Peyer's patch (tissue), 4 donors: ENCODE results near the gene NAA38.

Source experiments
- POLR2A ChIP-seq, 2 donors: fragments of 450-650 bp; IDR thresholded peaks; one replicate each; pipeline ENCODE4 v1.5.1; 2017; ENCODE audit warnings: antibody characterized with exemption in 2 of 2, mild to moderate bottlenecking in 2 of 2, moderate library complexity in 2 of 2
- TF ChIP-seq, protein P1 (sequence below), 6 experiments: fragments of 450-650 bp in 4 of 6; fragments of 200-600 bp in 2 of 6; sonication (generic) in 1 of 6; IDR thresholded peaks; one replicate each; pipeline ENCODE4 v1.5.1; 2017 to 2019; ENCODE audit warnings: antibody characterized with exemption in 6 of 6, mild to moderate bottlenecking in 3 of 6, moderate library complexity in 1 of 6

DNA sequence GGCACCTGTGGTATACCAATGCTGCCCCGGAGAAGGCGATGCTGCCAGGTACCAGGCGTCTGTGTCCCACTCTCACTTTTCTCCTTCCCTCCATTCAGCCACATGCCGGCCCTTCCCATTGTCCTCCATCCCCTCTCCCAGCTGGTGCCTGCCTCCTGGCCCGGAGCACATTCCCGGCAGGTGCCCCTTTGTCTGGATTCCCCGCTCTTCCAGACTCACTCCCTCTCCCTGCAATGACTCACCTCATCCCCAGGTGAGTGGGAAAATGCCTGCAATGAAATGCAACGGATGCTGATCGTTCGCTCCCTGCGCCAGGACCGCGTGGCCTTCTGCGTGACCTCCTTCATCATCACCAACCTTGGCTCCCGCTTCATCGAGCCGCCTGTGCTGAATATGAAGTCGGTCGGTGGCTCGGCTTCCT is 33.8 kb downstream of the NAA38 start:
- TF ChIP-seq, protein P1, sequence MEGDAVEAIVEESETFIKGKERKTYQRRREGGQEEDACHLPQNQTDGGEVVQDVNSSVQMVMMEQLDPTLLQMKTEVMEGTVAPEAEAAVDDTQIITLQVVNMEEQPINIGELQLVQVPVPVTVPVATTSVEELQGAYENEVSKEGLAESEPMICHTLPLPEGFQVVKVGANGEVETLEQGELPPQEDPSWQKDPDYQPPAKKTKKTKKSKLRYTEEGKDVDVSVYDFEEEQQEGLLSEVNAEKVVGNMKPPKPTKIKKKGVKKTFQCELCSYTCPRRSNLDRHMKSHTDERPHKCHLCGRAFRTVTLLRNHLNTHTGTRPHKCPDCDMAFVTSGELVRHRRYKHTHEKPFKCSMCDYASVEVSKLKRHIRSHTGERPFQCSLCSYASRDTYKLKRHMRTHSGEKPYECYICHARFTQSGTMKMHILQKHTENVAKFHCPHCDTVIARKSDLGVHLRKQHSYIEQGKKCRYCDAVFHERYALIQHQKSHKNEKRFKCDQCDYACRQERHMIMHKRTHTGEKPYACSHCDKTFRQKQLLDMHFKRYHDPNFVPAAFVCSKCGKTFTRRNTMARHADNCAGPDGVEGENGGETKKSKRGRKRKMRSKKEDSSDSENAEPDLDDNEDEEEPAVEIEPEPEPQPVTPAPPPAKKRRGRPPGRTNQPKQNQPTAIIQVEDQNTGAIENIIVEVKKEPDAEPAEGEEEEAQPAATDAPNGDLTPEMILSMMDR (IDR thresholded peaks at IDR 0.05): no peak
- no peak for TF ChIP-seq POLR2A (IDR thresholded peaks at IDR 0.05)
